Measurements from ENCODE around the gene KCNIP4. TPM values are rescaled to one million over a fixed set of nuclear protein-coding genes. Genes with fewer than 3 reads are reported as not detected.

The KCNIP4 gene
- polyA plus RNA-seq, 4 donors, result 1.3 to 3.7 TPM; not detected in 2

DNA sequence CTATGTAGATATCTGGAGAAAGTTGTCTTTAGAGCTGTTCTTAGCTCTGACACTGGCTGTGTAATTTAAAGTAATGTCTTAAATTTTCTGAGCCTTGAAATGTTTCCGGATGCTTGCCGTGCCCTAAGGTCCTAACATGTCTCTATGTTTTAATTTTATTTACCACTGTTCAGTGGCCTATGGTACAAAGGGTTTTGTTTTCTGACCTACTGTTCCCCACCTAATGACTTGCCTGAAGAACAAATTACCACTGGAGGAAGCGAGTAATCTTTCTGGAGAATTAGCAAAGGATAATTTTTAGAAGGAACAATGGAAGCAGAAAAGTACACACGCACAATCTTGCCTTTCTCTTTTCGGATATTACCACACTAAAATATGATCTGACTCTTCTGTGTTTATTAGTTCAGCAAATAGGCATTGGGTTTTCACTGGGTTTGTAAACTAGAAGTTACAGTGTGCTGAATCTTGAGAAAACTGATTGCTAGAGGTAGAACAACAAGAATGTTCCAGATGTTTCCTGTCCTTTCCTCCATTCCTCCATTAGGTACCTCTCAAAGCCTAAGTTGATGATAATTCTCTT is 812.4 kb downstream of the KCNIP4 start:
- WGBS, 3 donors, result 72 to 89% (median 81%) methylated on average over 5 of the region's 5 CpGs
- FAIRE-seq, result no peak

GRCh38 chr4:21134994-21135393 is 813.6 kb downstream of the KCNIP4 start:
- Histone ChIP-seq H3K4me1 (ENCODE audit: control insufficient read depth in 3 of 3, insufficient read depth in 2 of 3, low read depth in 1 of 3, low read length in 2 of 3) (no peaks in the 10 kb centered on the region), H3K9me3 (ENCODE audit: control insufficient read depth in 2 of 2, insufficient read depth in 1 of 2, low read depth in 1 of 2, low read length in 1 of 2) (no peaks in the 10 kb centered on the region), H3K36me3 (ENCODE audit: control insufficient read depth in 3 of 3, insufficient read depth in 2 of 3, low read depth in 1 of 3, low read length in 3 of 3) (no peaks in the 10 kb centered on the region), H3K27me3 (ENCODE audit: control insufficient read depth in 3 of 3, insufficient read depth in 3 of 3, low read length in 3 of 3) (no peaks in the 10 kb centered on the region), H3K4me3 (ENCODE audit: low read depth in 1 of 3, low read length in 3 of 3) (no peak overlapping the region), H3K27ac (ENCODE audit: low read depth in 1 of 3, low read length in 2 of 3) (no peak overlapping the region)
- FAIRE-seq (no peak), DNase-seq (peak; percentile 3 to 11)
- 93 to 98% (median 95%) methylated on average over 2 of the region's 2 CpGs for WGBS, 3 donors

More for the DNA sequence above, 812.4 kb downstream of the KCNIP4 start:
- no peak overlapping the region for H3K27ac ChIP-seq (ENCODE audit: low read depth in 1 of 3, low read length in 2 of 3)
- no peak for DNase-seq
- no peaks in the 10 kb centered on the region for H3K4me1 ChIP-seq (ENCODE audit: control insufficient read depth in 3 of 3, insufficient read depth in 2 of 3, low read depth in 1 of 3, low read length in 2 of 3)
- H3K9me3 ChIP-seq (ENCODE audit: control insufficient read depth in 2 of 2, insufficient read depth in 1 of 2, low read depth in 1 of 2, low read length in 1 of 2), result peaks cover 0 to 1% of the 10 kb centered on the region in 2 donors
- no peak overlapping the region for H3K4me3 ChIP-seq (ENCODE audit: low read depth in 1 of 3, low read length in 3 of 3)
- H3K36me3 ChIP-seq (ENCODE audit: control insufficient read depth in 3 of 3, insufficient read depth in 2 of 3, low read depth in 1 of 3, low read length in 3 of 3), result no peaks in the 10 kb centered on the region
- no peaks in the 10 kb centered on the region for H3K27me3 ChIP-seq (ENCODE audit: control insufficient read depth in 3 of 3, insufficient read depth in 3 of 3, low read length in 3 of 3)

DNA sequence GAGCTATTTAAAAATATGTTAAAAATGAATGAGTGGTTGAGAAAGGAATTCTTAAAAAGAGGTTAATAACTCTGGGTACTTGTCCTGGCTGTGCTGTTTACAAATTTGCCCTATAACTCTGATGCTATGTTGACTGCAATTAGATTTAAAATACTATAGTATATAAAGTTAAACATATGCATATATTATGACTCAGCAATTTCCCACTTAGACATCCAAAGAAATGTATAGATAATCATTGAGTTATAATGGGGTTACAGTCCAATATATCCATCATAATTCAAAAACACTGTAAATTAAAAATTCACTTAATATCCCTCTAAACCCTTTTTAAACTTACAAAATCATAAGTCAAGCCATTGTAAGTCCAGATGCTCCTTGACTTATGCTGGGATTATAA is 818.0 kb downstream of the KCNIP4 start:
- no peaks in the 10 kb centered on the region for H3K36me3 ChIP-seq (ENCODE audit: control insufficient read depth in 3 of 3, insufficient read depth in 2 of 3, low read depth in 1 of 3, low read length in 3 of 3)
- no peaks in the 10 kb centered on the region for H3K9me3 ChIP-seq (ENCODE audit: control insufficient read depth in 2 of 2, insufficient read depth in 1 of 2, low read depth in 1 of 2, low read length in 1 of 2)
- no peak for DNase-seq
- H3K4me1 ChIP-seq (ENCODE audit: control insufficient read depth in 3 of 3, insufficient read depth in 2 of 3, low read depth in 1 of 3, low read length in 2 of 3), result no peaks in the 10 kb centered on the region
- H3K27ac ChIP-seq (ENCODE audit: low read depth in 1 of 3, low read length in 2 of 3), result no peak overlapping the region
- no peak for FAIRE-seq
- no peaks in the 10 kb centered on the region for H3K27me3 ChIP-seq (ENCODE audit: control insufficient read depth in 3 of 3, insufficient read depth in 3 of 3, low read length in 3 of 3)
- H3K4me3 ChIP-seq (ENCODE audit: low read depth in 1 of 3, low read length in 3 of 3), result no peak overlapping the region

GRCh38 chr4:21126014-21126512 is 822.5 kb downstream of the KCNIP4 start:
- Histone ChIP-seq H3K9me3 (ENCODE audit: control insufficient read depth in 2 of 2, insufficient read depth in 1 of 2, low read depth in 1 of 2, low read length in 1 of 2) (peaks cover 0 to 3% of the 10 kb centered on the region in 2 donors), H3K27ac (ENCODE audit: low read depth in 1 of 3, low read length in 2 of 3) (no peak overlapping the region), H3K4me3 (ENCODE audit: low read depth in 1 of 3, low read length in 3 of 3) (no peak overlapping the region), H3K4me1 (ENCODE audit: control insufficient read depth in 3 of 3, insufficient read depth in 2 of 3, low read depth in 1 of 3, low read length in 2 of 3) (no peaks in the 10 kb centered on the region), H3K27me3 (ENCODE audit: control insufficient read depth in 3 of 3, insufficient read depth in 3 of 3, low read length in 3 of 3) (peaks cover 0 to 3% (median 0%) of the 10 kb centered on the region in 3 donors), H3K36me3 (ENCODE audit: control insufficient read depth in 3 of 3, insufficient read depth in 2 of 3, low read depth in 1 of 3, low read length in 3 of 3) (no peaks in the 10 kb centered on the region)
- WGBS, 3 donors, result 48 to 67% (median 59%) methylated on average over 3 of the region's 3 CpGs
- DNase-seq, result no peak
- no peak for FAIRE-seq

DNA sequence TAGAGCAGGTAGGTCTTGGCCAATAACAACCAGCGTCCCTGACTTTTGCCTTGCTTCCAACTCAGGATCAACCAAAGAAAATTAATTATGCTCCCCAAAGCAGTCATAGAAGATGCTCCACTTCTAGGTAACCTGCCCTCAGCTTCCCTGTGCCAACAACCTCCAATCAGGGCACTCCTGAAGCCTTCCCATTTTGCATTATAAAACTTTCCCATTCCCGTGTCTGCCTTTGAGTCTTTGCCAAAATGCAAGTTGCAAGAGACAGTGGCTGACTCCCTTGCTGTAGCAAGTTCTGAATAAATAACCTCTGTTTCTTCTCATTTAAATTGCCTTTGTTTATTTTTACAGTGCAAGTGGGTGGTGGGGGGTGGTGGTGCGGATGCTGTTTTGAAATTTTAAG is 830.3 kb downstream of the KCNIP4 start:
- Histone ChIP-seq H3K9me3 (ENCODE audit: control insufficient read depth in 2 of 2, insufficient read depth in 1 of 2, low read depth in 1 of 2, low read length in 1 of 2) (no peaks in the 10 kb centered on the region), H3K27me3 (ENCODE audit: control insufficient read depth in 3 of 3, insufficient read depth in 3 of 3, low read length in 3 of 3) (no peaks in the 10 kb centered on the region), H3K36me3 (ENCODE audit: control insufficient read depth in 3 of 3, insufficient read depth in 2 of 3, low read depth in 1 of 3, low read length in 3 of 3) (no peaks in the 10 kb centered on the region), H3K4me1 (ENCODE audit: control insufficient read depth in 3 of 3, insufficient read depth in 2 of 3, low read depth in 1 of 3, low read length in 2 of 3) (no peaks in the 10 kb centered on the region), H3K4me3 (ENCODE audit: low read depth in 1 of 3, low read length in 3 of 3) (no peak overlapping the region), H3K27ac (ENCODE audit: low read depth in 1 of 3, low read length in 2 of 3) (no peak overlapping the region)
- FAIRE-seq, result no peak
- WGBS, 3 donors, result 47 to 63% (median 54%) methylated on average over 3 of the region's 3 CpGs
- no peak for DNase-seq

- Histone ChIP-seq H3K4me1 (ENCODE audit: control insufficient read depth in 3 of 3, insufficient read depth in 2 of 3, low read depth in 1 of 3, low read length in 2 of 3) (no peaks in the 10 kb centered on the region), H3K27ac (ENCODE audit: low read depth in 1 of 3, low read length in 2 of 3) (no peak overlapping the region), H3K27me3 (ENCODE audit: control insufficient read depth in 3 of 3, insufficient read depth in 3 of 3, low read length in 3 of 3) (no peaks in the 10 kb centered on the region), H3K36me3 (ENCODE audit: control insufficient read depth in 3 of 3, insufficient read depth in 2 of 3, low read depth in 1 of 3, low read length in 3 of 3) (no peaks in the 10 kb centered on the region), H3K4me3 (ENCODE audit: low read depth in 1 of 3, low read length in 3 of 3) (no peak overlapping the region), H3K9me3 (ENCODE audit: control insufficient read depth in 2 of 2, insufficient read depth in 1 of 2, low read depth in 1 of 2, low read length in 1 of 2) (no peaks in the 10 kb centered on the region)
- DNase-seq, result no peak
- 66 to 77% (median 75%) methylated on average over 7 of the region's 7 CpGs for WGBS, 3 donors
- no peak for FAIRE-seq
Observed at GRCh38 chr4:21117541-21118180, 830.9 kb downstream of the KCNIP4 start.

DNA sequence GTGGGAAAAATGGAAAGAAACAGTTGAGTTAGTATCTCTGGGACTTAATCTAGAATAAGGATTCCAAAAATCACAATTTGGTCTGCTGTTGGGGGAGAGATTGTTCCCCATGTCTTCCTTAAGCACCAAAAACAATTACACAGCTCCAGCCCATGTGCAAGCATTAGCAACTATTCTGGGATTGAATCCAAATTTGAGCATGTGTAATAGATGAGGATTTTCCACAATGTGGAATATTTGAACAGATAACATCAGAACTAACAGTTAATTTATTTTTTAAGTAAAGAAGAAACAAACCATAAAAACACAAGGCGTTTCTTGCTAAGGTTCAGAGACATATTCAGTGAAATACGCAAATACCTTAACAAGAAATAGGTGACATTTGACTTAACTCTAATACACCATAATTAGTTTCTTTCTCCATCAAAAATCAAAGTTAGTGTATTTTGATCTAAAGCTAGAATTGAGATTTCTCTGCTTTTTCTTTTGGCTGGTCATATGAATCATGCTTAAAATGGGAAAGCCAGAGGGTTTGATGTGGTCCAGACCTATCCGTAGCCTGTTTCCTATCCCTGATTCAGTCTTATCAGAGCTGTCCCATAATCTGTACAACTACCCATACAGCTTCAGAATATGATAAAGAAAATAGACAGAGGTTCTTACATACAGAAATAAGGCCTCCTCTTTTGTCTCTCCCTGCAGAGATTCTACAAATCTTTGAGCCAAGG is 834.9 kb downstream of the KCNIP4 start:
- WGBS, 3 donors, result 44 to 80% (median 69%) methylated on average over 3 of the region's 3 CpGs
- peaks cover 0 to 5% of the 10 kb centered on the region in 2 donors for H3K9me3 ChIP-seq (ENCODE audit: control insufficient read depth in 2 of 2, insufficient read depth in 1 of 2, low read depth in 1 of 2, low read length in 1 of 2)
- no peak for DNase-seq
- no peaks in the 10 kb centered on the region for H3K4me1 ChIP-seq (ENCODE audit: control insufficient read depth in 3 of 3, insufficient read depth in 2 of 3, low read depth in 1 of 3, low read length in 2 of 3)
- H3K36me3 ChIP-seq (ENCODE audit: control insufficient read depth in 3 of 3, insufficient read depth in 2 of 3, low read depth in 1 of 3, low read length in 3 of 3), result no peaks in the 10 kb centered on the region
- no peak for FAIRE-seq
- H3K27ac ChIP-seq (ENCODE audit: low read depth in 1 of 3, low read length in 2 of 3), result no peak overlapping the region
- no peak overlapping the region for H3K4me3 ChIP-seq (ENCODE audit: low read depth in 1 of 3, low read length in 3 of 3)
- H3K27me3 ChIP-seq (ENCODE audit: control insufficient read depth in 3 of 3, insufficient read depth in 3 of 3, low read length in 3 of 3), result no peaks in the 10 kb centered on the region

DNA sequence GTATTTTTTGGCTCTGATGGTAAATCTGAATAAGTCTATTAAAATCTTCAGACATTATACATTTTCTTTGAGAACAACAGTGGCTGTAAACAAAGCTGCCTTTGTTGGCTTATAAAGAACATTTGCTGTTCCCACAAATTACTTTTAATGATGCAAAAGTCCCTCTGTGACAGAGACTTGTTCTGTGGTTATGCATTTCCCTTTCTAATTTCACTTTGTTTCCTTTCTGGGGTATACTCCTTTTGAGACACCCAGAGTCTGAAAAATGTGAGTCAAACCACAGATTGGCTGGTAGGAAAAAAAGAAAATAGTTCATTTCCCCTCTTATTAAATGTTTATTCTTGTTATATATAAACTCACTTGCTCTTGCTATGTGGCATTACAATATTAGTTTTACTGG is 845.9 kb downstream of the KCNIP4 start:
- Histone ChIP-seq H3K9me3 (ENCODE audit: control insufficient read depth in 2 of 2, insufficient read depth in 1 of 2, low read depth in 1 of 2, low read length in 1 of 2) (no peaks in the 10 kb centered on the region), H3K4me3 (ENCODE audit: low read depth in 1 of 3, low read length in 3 of 3) (no peak overlapping the region), H3K36me3 (ENCODE audit: control insufficient read depth in 3 of 3, insufficient read depth in 2 of 3, low read depth in 1 of 3, low read length in 3 of 3) (no peaks in the 10 kb centered on the region), H3K27ac (ENCODE audit: low read depth in 1 of 3, low read length in 2 of 3) (no peak overlapping the region), H3K4me1 (ENCODE audit: control insufficient read depth in 3 of 3, insufficient read depth in 2 of 3, low read depth in 1 of 3, low read length in 2 of 3) (no peaks in the 10 kb centered on the region), H3K27me3 (ENCODE audit: control insufficient read depth in 3 of 3, insufficient read depth in 3 of 3, low read length in 3 of 3) (no peaks in the 10 kb centered on the region)
- FAIRE-seq, result no peak
- no peak for DNase-seq
